Vagina (tissue), 2 donors: ENCODE data around the gene CFAP45.

Experiments used
- CTCF ChIP-seq, 3 experiments: fragments of 450-650 bp in 2 of 3; fragments of 200-600 bp in 1 of 3; sonication (generic) in 1 of 3; IDR thresholded peaks; one replicate each; pipeline ENCODE4 v1.5.1; 2017 to 2019; ENCODE audit warnings: antibody characterized with exemption in 3 of 3, mild to moderate bottlenecking in 2 of 3, moderate library complexity in 2 of 3
- POLR2A ChIP-seq, 2 donors: fragments of 450-650 bp; IDR thresholded peaks; one replicate each; pipeline ENCODE4 v1.6.1; 2017; ENCODE audit warnings: antibody characterized with exemption in 2 of 2, mild to moderate bottlenecking in 2 of 2, moderate library complexity in 2 of 2

DNA sequence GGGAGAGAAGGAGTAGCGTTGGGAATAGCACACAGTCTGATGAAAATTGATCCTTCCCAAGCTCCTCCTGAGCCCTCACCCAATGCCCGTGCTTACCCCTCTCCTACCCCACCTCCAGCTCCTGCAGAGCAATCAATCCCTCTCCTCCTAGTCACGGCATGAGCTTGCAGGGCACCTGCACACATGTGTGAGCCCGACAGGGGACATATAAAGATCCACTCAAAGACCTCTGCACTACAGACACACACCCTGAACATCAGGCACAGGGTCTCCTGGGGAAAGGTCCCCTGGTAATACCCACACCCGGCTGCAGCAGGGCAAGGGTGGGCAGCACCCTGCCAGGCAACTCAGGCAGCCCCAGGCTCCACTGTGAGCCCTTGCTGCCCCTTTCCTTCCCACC lies 37.9 kb downstream of the CFAP45 start:
- TF ChIP-seq CTCF (IDR thresholded peaks at IDR 0.05), result no peak
- TF ChIP-seq POLR2A (IDR thresholded peaks at IDR 0.05), result no peak
